ENCODE data around the gene GRK1.

Gene GRK1

GRCh38 chr13:113724780-113725315 is 57.8 kb downstream of the GRK1 start:
- Histone ChIP-seq H3K36me3 (ENCODE audit: control insufficient read depth in 2 of 2, insufficient read depth in 1 of 2, low read length in 2 of 2) (no peaks in the 10 kb centered on the region), H3K4me1 (ENCODE audit: control insufficient read depth, insufficient read depth, low read length) (no peaks in the 10 kb centered on the region), H3K27ac (ENCODE audit: extremely low read depth, low read depth, low read length) (no peak overlapping the region), H3K9me3 (ENCODE audit: control insufficient read depth, insufficient read depth, low read depth, low read length) (no peaks in the 10 kb centered on the region), H3K4me3 (ENCODE audit: low read depth, low read length) (peak overlapping the region; percentile 36)
- POLR2A ChIA-PET: no interaction called here
- CTCF ChIA-PET: interaction anchor here (0.6 to 1.4 kb wide), 8 partner anchors 54 to 617 kb away, joined by 3 to 9 read pairs (median 3); partner anchors contain the start of gene GRK1
- no peak for TF ChIP-seq ZBTB7A (tag by site-specific recombination; IDR thresholded peaks at IDR 0.05; ENCODE audit: low read depth)
- TF ChIP-seq SP2 (tag by site-specific recombination; IDR thresholded peaks at IDR 0.05): no peak
- TF ChIP-seq ZNF423 (tag by site-specific recombination; IDR thresholded peaks at IDR 0.05): peak; percentile 74
- TF ChIP-seq ZFP3 (tag by site-specific recombination; IDR thresholded peaks at IDR 0.05; ENCODE audit: low read depth): no peak
- TF ChIP-seq SP7 (tag by site-specific recombination; IDR thresholded peaks at IDR 0.05): 0 out of 2 replicates have a peak, but pooled peaks have one; percentile 14
- TF ChIP-seq ZSCAN5A (tag by site-specific recombination; IDR thresholded peaks at IDR 0.05): no peak
- 0 out of 2 replicates have a peak, but pooled peaks have one; percentile 23 for TF ChIP-seq SP3 (tag by site-specific recombination; IDR thresholded peaks at IDR 0.05)
- TF ChIP-seq KLF17 (tag by site-specific recombination; IDR thresholded peaks at IDR 0.05): 0 out of 2 replicates have a peak, but pooled peaks have one; percentile 68
- peak; percentile 35 for TF ChIP-seq ZBTB26 (tag by site-specific recombination; optimal IDR thresholded peaks at IDR 0.05)
- TF ChIP-seq ZIC2 (tag by site-specific recombination; IDR thresholded peaks at IDR 0.05): peak; percentile 93
- no peak for TF ChIP-seq ZNF169 (tag by site-specific recombination; IDR thresholded peaks at IDR 0.05)
- TF ChIP-seq ZEB2 (tag by site-specific recombination; IDR thresholded peaks at IDR 0.05): peak; percentile 43; the same call in 1 of the 2 replicates
- no peak for TF ChIP-seq ZNF654 (tag by site-specific recombination; IDR thresholded peaks at IDR 0.05; ENCODE audit: low read depth)
- no peak for TF ChIP-seq ZFP37 (tag by site-specific recombination; IDR thresholded peaks at IDR 0.05)
- TF ChIP-seq ZNF600 (tag by site-specific recombination; IDR thresholded peaks at IDR 0.05): no peak
- TF ChIP-seq ZBTB8A (tag by site-specific recombination; IDR thresholded peaks at IDR 0.05): peak; percentile 55
- no peak for TF ChIP-seq SETDB1 (IDR thresholded peaks at IDR 0.05; ENCODE audit: insufficient read length, low read length)
- peak; percentile 56 for TF ChIP-seq GLIS2 (tag by site-specific recombination; IDR thresholded peaks at IDR 0.05)
- peak; percentile 35; the same call in 1 of the 2 replicates for TF ChIP-seq ZNF501 (tag by site-specific recombination; IDR thresholded peaks at IDR 0.05)
- TF ChIP-seq ZBTB17 (tag by site-specific recombination; IDR thresholded peaks at IDR 0.05): 0 out of 2 replicates have a peak, but pooled peaks have one; percentile 23
- peak; percentile 72 for TF ChIP-seq ZFHX2 (tag by site-specific recombination; conservative IDR thresholded peaks at IDR 0.05)
- TF ChIP-seq ZNF560 (tag by site-specific recombination; IDR thresholded peaks at IDR 0.05; ENCODE audit: borderline replicate concordance): no peak
- peak; percentile 37; the same call in 1 of the 2 replicates for TF ChIP-seq ZNF610 (tag by site-specific recombination; IDR thresholded peaks at IDR 0.05; ENCODE audit: borderline replicate concordance)
- TF ChIP-seq EGR2 (tag by site-specific recombination; IDR thresholded peaks at IDR 0.05; ENCODE audit: low read depth): peak; percentile 50; the same call in 1 of the 2 replicates
- peak; percentile 79 for TF ChIP-seq PRDM10 (tag by site-specific recombination; IDR thresholded peaks at IDR 0.05)
- peak; percentile 47 for TF ChIP-seq PATZ1 (tag by site-specific recombination; IDR thresholded peaks at IDR 0.05)
- no peak for TF ChIP-seq ZNF112 (tag by site-specific recombination; IDR thresholded peaks at IDR 0.05)
- TF ChIP-seq ZSCAN30 (tag by site-specific recombination; IDR thresholded peaks at IDR 0.05): 0 out of 2 replicates have a peak, but pooled peaks have one; percentile 25

Measured in HEK293 (cell line).